HFFc6 (cell line): ENCODE data around the gene ANKRD22. TPM values are rescaled to one million over a fixed set of nuclear protein-coding genes. Genes with fewer than 3 reads are reported as not detected.
A peak's percentile ranks its signal among the peaks of the same experiment; 100 is the strongest.

Source experiments
- DNase-seq: peaks from one replicate; pipeline ENCODE4 v3.0.0-alpha.2; 2018
- H3K27ac Mint-ChIP-seq: 2 replicates; pipeline ENCODE4 v1.8.0; 2020; ENCODE audit warnings: mild to moderate bottlenecking, mixed read lengths
- H3K27me3 Mint-ChIP-seq: 2 replicates; pipeline ENCODE4 v1.8.0; 2021; ENCODE audit warnings: mild to moderate bottlenecking, moderate library complexity, mixed read lengths; ENCODE audit not compliant: insufficient read depth
- H3K36me3 Mint-ChIP-seq: 2 replicates; pipeline ENCODE4 v1.8.0; 2021; ENCODE audit warnings: low read depth, mixed read lengths
- H3K4me1 Mint-ChIP-seq: 2 replicates; pipeline ENCODE4 v1.8.0; 2020; ENCODE audit warnings: low read depth, mixed read lengths
- H3K4me3 Mint-ChIP-seq: 2 replicates; pipeline ENCODE4 v1.8.0; 2020; ENCODE audit warnings: mild to moderate bottlenecking, moderate library complexity, mixed read lengths
- H3K9me3 Mint-ChIP-seq: 2 replicates; pipeline ENCODE4 v1.8.0; 2020; ENCODE audit warnings: mild to moderate bottlenecking, mixed read lengths
- CTCF ChIP-seq: fragments of 200-600 bp; sonication (generic); IDR thresholded peaks from 2 replicates; pipeline ENCODE4 v1.5.0; 2021; ENCODE audit warnings: antibody characterized with exemption, mild to moderate bottlenecking
- total RNA-seq, 6 experiments: library from RNA; stranded (reverse); fragmentation: NEBNext Ultra II Directional; extraction: Animal tissue kit (Norgen Biotek cat#: 25700); gene quantifications; 2 replicates in 1 of 6; 3 replicates in 5 of 6; pipeline ENCODE4 v1.2.3, GENCODE V29; 2021

Gene ANKRD22
- total RNA-seq, 6 experiments from 2014 or later: not detected

- DNase-seq: peak; percentile 77
- TF ChIP-seq CTCF: peak; percentile 98
- H3K4me1 Mint-ChIP-seq: no peaks in the 10 kb centered on the region; the same call in 1 of the 2 replicates
- H3K9me3 Mint-ChIP-seq: no peaks in the 10 kb centered on the region
- H3K36me3 Mint-ChIP-seq: no peaks in the 10 kb centered on the region
- peaks cover 6% of the 10 kb centered on the region; the same call in 1 of the 2 replicates for H3K27me3 Mint-ChIP-seq
- H3K4me3 Mint-ChIP-seq: no peak overlapping the region
- H3K27ac Mint-ChIP-seq: no peak overlapping the region
These were observed 16.3 kb downstream of the ANKRD22 start for GRCh38 chr10:88835096-88835909.

- no peak for TF ChIP-seq CTCF
- no peak for DNase-seq
- Mint-ChIP-seq H3K9me3 (no peaks in the 10 kb centered on the region), H3K27ac (no peak overlapping the region), H3K27me3 (peaks cover 6% of the 10 kb centered on the region; the same call in 1 of the 2 replicates), H3K36me3 (no peaks in the 10 kb centered on the region), H3K4me1 (no peaks in the 10 kb centered on the region), H3K4me3 (no peak overlapping the region)
These were observed 17.9 kb downstream of the ANKRD22 start for GRCh38 chr10:88833723-88834122.

GRCh38 chr10:88833156-88833555 lies 18.5 kb downstream of the ANKRD22 start:
- no peak for TF ChIP-seq CTCF
- Mint-ChIP-seq H3K9me3 (no peaks in the 10 kb centered on the region), H3K4me1 (peaks cover 5% of the 10 kb centered on the region; the same call in 1 of the 2 replicates), H3K4me3 (no peak overlapping the region), H3K27ac (no peak overlapping the region), H3K36me3 (no peaks in the 10 kb centered on the region), H3K27me3 (peaks cover 6% of the 10 kb centered on the region; the same call in 1 of the 2 replicates)
- no peak for DNase-seq

- H3K36me3 Mint-ChIP-seq: no peaks in the 10 kb centered on the region
- peaks cover 6% of the 10 kb centered on the region; the same call in 1 of the 2 replicates for H3K27me3 Mint-ChIP-seq
- no peak overlapping the region for H3K4me3 Mint-ChIP-seq
- no peak for DNase-seq
- no peak for TF ChIP-seq CTCF
- no peaks in the 10 kb centered on the region for H3K9me3 Mint-ChIP-seq
- H3K4me1 Mint-ChIP-seq: peaks cover 6% of the 10 kb centered on the region; the same call in 1 of the 2 replicates
- H3K27ac Mint-ChIP-seq: no peak overlapping the region
These were observed 19.3 kb downstream of the ANKRD22 start for GRCh38 chr10:88832376-88832775.

- no peaks in the 10 kb centered on the region for H3K36me3 Mint-ChIP-seq
- H3K4me3 Mint-ChIP-seq: no peak overlapping the region
- no peak overlapping the region for H3K27ac Mint-ChIP-seq
- H3K4me1 Mint-ChIP-seq: peaks cover 6% of the 10 kb centered on the region; the same call in 1 of the 2 replicates
- H3K27me3 Mint-ChIP-seq: peaks cover 6% of the 10 kb centered on the region; the same call in 1 of the 2 replicates
- DNase-seq: no peak
- H3K9me3 Mint-ChIP-seq: no peaks in the 10 kb centered on the region
- TF ChIP-seq CTCF: no peak
These were observed 19.9 kb downstream of the ANKRD22 start for GRCh38 chr10:88831709-88832108.
